ENCODE measurements around the gene ENO1. TPM values are rescaled to one million over a fixed set of nuclear protein-coding genes. Genes with fewer than 3 reads are reported as not detected.

Gene ENO1
- total and polyA plus RNA-seq, 2 of the 8 experiments (the other 6 are each of a cell fraction or from before 2014, with no cell fraction given): 1,763 to 2,117 TPM

GRCh38 chr1:8874230-8875201 lies 4.0 kb downstream of the ENO1 start (continued):
- no peak for TF ChIP-seq YY1 (IDR thresholded peaks at IDR 0.05; ENCODE audit: low read depth, low read length)
- no peak for TF ChIP-seq EZH2 (IDR thresholded peaks at IDR 0.05; ENCODE audit: low read depth, low read length, severe bottlenecking)
- TF ChIP-seq E2F6 (IDR thresholded peaks at IDR 0.05): no peak
- TF ChIP-seq POLR2AphosphoS5 (IDR thresholded peaks at IDR 0.05; ENCODE audit: low read depth, low read length): peak; percentile 22; the same call in 1 of the 2 replicates

Measured in H1 (cell line).